ENCODE data around the gene NPFF.
A peak's percentile ranks its signal among the peaks of the same experiment; 100 is the strongest.
"Not testable (repeated sequence)": the region's sequence is repeated elsewhere in the genome, so short reads cannot be mapped to it uniquely, and the experiment has no call there.

The NPFF gene

GRCh38 chr12:53506881-53507602 lies at the start of gene NPFF:
NPFF (minus strand) TSS chr12:53507484; CDS start chr12:53507474, 10 bp downstream.
- no peak for DNase-seq (ENCODE audit: low spot score in 2 of 2)
- in situ Hi-C loops (cut with MboI; ENCODE audit: low sequenced_read_pairs) = loop anchor here (10.0 kb wide), 1 partner anchor 182 kb away; the partner anchor contains the start of gene AAAS
- Histone ChIP-seq H3K4me1 (peaks cover 2% of the 10 kb centered on the region; the same call in 1 of the 2 replicates), H3K27me3 (ENCODE audit: low read depth) (no peaks in the 10 kb centered on the region), H3K4me3 (no peak within 1 kb of the TSS), H3K9me3 (no peaks in the 10 kb centered on the region), H3K36me3 (replicated peaks) (peaks cover 16% of the 10 kb centered on the region)

GRCh38 chr12:53552361-53553327 lies 45.4 kb upstream of the NPFF start:
- H3K9me3 ChIP-seq = no peaks in the 10 kb centered on the region
- H3K4me3 ChIP-seq = no peak overlapping the region
- DNase-seq (ENCODE audit: low spot score in 2 of 2) = peak; percentile 33 to 38
- peaks cover 21% of the 10 kb centered on the region for H3K4me1 ChIP-seq
- no peaks in the 10 kb centered on the region for H3K27me3 ChIP-seq (ENCODE audit: low read depth)
- in situ Hi-C loops (cut with MboI; ENCODE audit: low sequenced_read_pairs) = no loop called here
- no peaks in the 10 kb centered on the region; the same call in 1 of the 2 replicates for H3K36me3 ChIP-seq (replicated peaks)

- no peaks in the 10 kb centered on the region; the same call in 1 of the 2 replicates for H3K36me3 ChIP-seq (replicated peaks)
- in situ Hi-C loops (cut with MboI; ENCODE audit: low sequenced_read_pairs) = no loop called here
- peak; percentile 33 to 56 for DNase-seq (ENCODE audit: low spot score in 2 of 2)
- no peaks in the 10 kb centered on the region for H3K9me3 ChIP-seq
- no peak overlapping the region for H3K4me3 ChIP-seq
- no peaks in the 10 kb centered on the region for H3K27me3 ChIP-seq (ENCODE audit: low read depth)
- H3K4me1 ChIP-seq = peaks cover 21% of the 10 kb centered on the region
These were observed 44.6 kb upstream of the NPFF start for GRCh38 chr12:53551889-53552291.

- Histone ChIP-seq H3K36me3 (replicated peaks) (no peaks in the 10 kb centered on the region; the same call in 1 of the 2 replicates), H3K4me1 (peaks cover 21% of the 10 kb centered on the region), H3K9me3 (no peaks in the 10 kb centered on the region), H3K27me3 (ENCODE audit: low read depth) (no peaks in the 10 kb centered on the region), H3K4me3 (no peak overlapping the region)
- DNase-seq (ENCODE audit: low spot score in 2 of 2) = no peak
- in situ Hi-C loops (cut with MboI; ENCODE audit: low sequenced_read_pairs) = no loop called here
These were observed 43.3 kb upstream of the NPFF start for GRCh38 chr12:53550595-53550994.

- H3K4me3 ChIP-seq; DNase-seq (ENCODE audit: low spot score in 2 of 2); H3K27me3 ChIP-seq (ENCODE audit: low read depth); in situ Hi-C loops (cut with MboI; ENCODE audit: low sequenced_read_pairs); H3K36me3 ChIP-seq (replicated peaks); H3K9me3 ChIP-seq: not testable (repeated sequence)
- peaks cover 21% of the 10 kb centered on the region for H3K4me1 ChIP-seq
These were observed 42.8 kb upstream of the NPFF start for GRCh38 chr12:53550131-53550530.

- H3K4me1 ChIP-seq = peaks cover 19% of the 10 kb centered on the region
- not testable (repeated sequence) for DNase-seq (ENCODE audit: low spot score in 2 of 2); H3K4me3 ChIP-seq; H3K36me3 ChIP-seq (replicated peaks); H3K9me3 ChIP-seq; H3K27me3 ChIP-seq (ENCODE audit: low read depth)
- in situ Hi-C loops (cut with MboI; ENCODE audit: low sequenced_read_pairs) = loop anchor here (10.0 kb wide), 1 partner anchor 126 kb away; the partner anchor contains the start of gene ATP5MC2
These were observed 41.1 kb upstream of the NPFF start for GRCh38 chr12:53548354-53548753.

- in situ Hi-C loops (cut with MboI; ENCODE audit: low sequenced_read_pairs) = loop anchor here (10.0 kb wide), 1 partner anchor 131 kb away; the partner anchor contains the start of gene ATP5MC2
- H3K9me3 ChIP-seq = no peaks in the 10 kb centered on the region
- no peak overlapping the region for H3K4me3 ChIP-seq
- no peaks in the 10 kb centered on the region for H3K4me1 ChIP-seq
- H3K36me3 ChIP-seq (replicated peaks) = no peaks in the 10 kb centered on the region; the same call in 1 of the 2 replicates
- DNase-seq (ENCODE audit: low spot score in 2 of 2) = peak; percentile 35 to 59
- H3K27me3 ChIP-seq (ENCODE audit: low read depth) = no peaks in the 10 kb centered on the region
These were observed 36.3 kb upstream of the NPFF start for GRCh38 chr12:53543539-53543938.

- DNase-seq (ENCODE audit: low spot score in 2 of 2) = no peak
- no peaks in the 10 kb centered on the region for H3K4me1 ChIP-seq
- H3K36me3 ChIP-seq (replicated peaks) = peaks cover 10% of the 10 kb centered on the region; the same call in 1 of the 2 replicates
- in situ Hi-C loops (cut with MboI; ENCODE audit: low sequenced_read_pairs) = no loop called here
- H3K27me3 ChIP-seq (ENCODE audit: low read depth) = no peaks in the 10 kb centered on the region
- no peaks in the 10 kb centered on the region for H3K9me3 ChIP-seq
- no peak overlapping the region for H3K4me3 ChIP-seq
These were observed 32.2 kb upstream of the NPFF start for GRCh38 chr12:53539526-53539925.

GRCh38 chr12:53538209-53538689 lies 31.0 kb upstream of the NPFF start:
- DNase-seq (ENCODE audit: low spot score in 2 of 2) = peak in 1 of 2 experiments; percentile 9
- Histone ChIP-seq H3K4me1 (no peaks in the 10 kb centered on the region), H3K36me3 (replicated peaks) (peaks cover 12% of the 10 kb centered on the region; the same call in 1 of the 2 replicates), H3K27me3 (ENCODE audit: low read depth) (no peaks in the 10 kb centered on the region), H3K9me3 (no peaks in the 10 kb centered on the region), H3K4me3 (no peak overlapping the region)
- in situ Hi-C loops (cut with MboI; ENCODE audit: low sequenced_read_pairs) = no loop called here

GRCh38 chr12:53536962-53537361 lies 29.7 kb upstream of the NPFF start:
- H3K4me1 ChIP-seq = no peaks in the 10 kb centered on the region
- H3K27me3 ChIP-seq (ENCODE audit: low read depth) = no peaks in the 10 kb centered on the region
- peaks cover 21% of the 10 kb centered on the region for H3K36me3 ChIP-seq (replicated peaks)
- H3K9me3 ChIP-seq = no peaks in the 10 kb centered on the region
- in situ Hi-C loops (cut with MboI; ENCODE audit: low sequenced_read_pairs) = no loop called here
- DNase-seq (ENCODE audit: low spot score in 2 of 2) = no peak
- H3K4me3 ChIP-seq = no peak overlapping the region

GRCh38 chr12:53533471-53533870 lies 26.2 kb upstream of the NPFF start:
- Histone ChIP-seq H3K27me3 (ENCODE audit: low read depth) (no peaks in the 10 kb centered on the region), H3K4me3 (no peak overlapping the region), H3K36me3 (replicated peaks) (peaks cover 28% of the 10 kb centered on the region), H3K4me1 (no peaks in the 10 kb centered on the region), H3K9me3 (no peaks in the 10 kb centered on the region)
- in situ Hi-C loops (cut with MboI; ENCODE audit: low sequenced_read_pairs) = no loop called here
- DNase-seq (ENCODE audit: low spot score in 2 of 2) = no peak

GRCh38 chr12:53532524-53533445 lies 25.5 kb upstream of the NPFF start:
- in situ Hi-C loops (cut with MboI; ENCODE audit: low sequenced_read_pairs) = no loop called here
- DNase-seq (ENCODE audit: low spot score in 2 of 2) = no peak
- Histone ChIP-seq H3K36me3 (replicated peaks) (peaks cover 28% of the 10 kb centered on the region), H3K27me3 (ENCODE audit: low read depth) (no peaks in the 10 kb centered on the region), H3K9me3 (no peaks in the 10 kb centered on the region), H3K4me3 (no peak overlapping the region), H3K4me1 (no peaks in the 10 kb centered on the region)

GRCh38 chr12:53532021-53532420 lies 24.7 kb upstream of the NPFF start:
- Histone ChIP-seq H3K4me3 (no peak overlapping the region), H3K36me3 (replicated peaks) (peaks cover 26% of the 10 kb centered on the region), H3K4me1 (no peaks in the 10 kb centered on the region), H3K27me3 (ENCODE audit: low read depth) (no peaks in the 10 kb centered on the region), H3K9me3 (no peaks in the 10 kb centered on the region)
- in situ Hi-C loops (cut with MboI; ENCODE audit: low sequenced_read_pairs) = no loop called here
- no peak for DNase-seq (ENCODE audit: low spot score in 2 of 2)

All from HAP-1 (cell line).